ENCODE data around the gene CDC73. TPM values are rescaled to one million over a fixed set of nuclear protein-coding genes. Genes with fewer than 3 reads are reported as not detected.
A peak's percentile ranks its signal among the peaks of the same experiment; 100 is the strongest.

CDC73 gene
- total and polyA plus RNA-seq, 9 of the 15 experiments (the other 6 are each of a cell fraction or from before 2014, with no cell fraction given) = 19.0 to 61.7 (median 30.1) TPM

GRCh38 chr1:193242000-193242399, 120.2 kb downstream of the CDC73 start (continued):
- TF ChIP-seq E2F5 (CRISPR knock-in tag; IDR thresholded peaks at IDR 0.05) = no peak

GRCh38 chr1:193249187-193249586, 127.4 kb downstream of the CDC73 start:
- WGBS (ENCODE audit: insufficient coverage, low coverage, missing lambda C conversion rate) = 94% methylated on average over 7 of the region's 7 CpGs
- no TSS peak for BruUV-seq (replicated peaks)
- TF ChIP-seq NFIX (CRISPR knock-in tag; IDR thresholded peaks at IDR 0.05; ENCODE audit: low read depth) (0 out of 2 replicates have a peak, but pooled peaks have one; percentile 23), ZNF707 (CRISPR knock-in tag; conservative IDR thresholded peaks at IDR 0.05) (peak; percentile 49; the same call in 1 of the 2 replicates), ZNF277 (CRISPR knock-in tag; IDR thresholded peaks at IDR 0.05; ENCODE audit: borderline replicate concordance) (peak; percentile 94), CHAMP1 (IDR thresholded peaks at IDR 0.05) (no peak), PTBP1 (IDR thresholded peaks at IDR 0.05; ENCODE audit: low read depth, low read length) (no peak), MTF1 (CRISPR knock-in tag; IDR thresholded peaks at IDR 0.05; ENCODE audit: borderline replicate concordance) (peak; percentile 63; the same call in 1 of the 2 replicates)

More at GRCh38 chr1:193249187-193249586, 127.4 kb downstream of the CDC73 start:
- FAIRE-seq (no peak), ATAC-seq (no peak), DNase-seq (ENCODE audit: extremely low read depth in 1 of 4, low spot score in 3 of 4) (no peak)
- no peaks in the 10 kb centered on the region for H3K9me1 ChIP-seq (ENCODE audit: control insufficient read depth, insufficient read depth, low read length)
- no peaks in the 10 kb centered on the region for H3K4me1 ChIP-seq (replicated peaks in 1 of 2; ENCODE audit: control insufficient read depth in 2 of 2, insufficient read depth in 2 of 2, low read length in 2 of 2)
- H2AFZ ChIP-seq (ENCODE audit: low read depth, low read length) = no peak overlapping the region
- no peaks in the 10 kb centered on the region for H4K20me1 ChIP-seq (replicated peaks; ENCODE audit: control insufficient read depth, insufficient read depth, low read length)
- ChIA-PET POLR2A (interaction anchor here (0.6 kb wide), 1 partner anchor 13 kb away, joined by 3 read pairs; no protein-coding TSS in a partner anchor), CTCF (ENCODE audit: low intra/inter-chr PET ratio) (no interaction called here)
- peaks cover 7% of the 10 kb centered on the region; the same call in 1 of the 2 replicates for H3K9me3 ChIP-seq (replicated peaks; ENCODE audit: control insufficient read depth, insufficient read depth, low read depth, low read length)
- H3K36me3 ChIP-seq (ENCODE audit: control insufficient read depth, insufficient read depth, low read length) = peaks cover 45% of the 10 kb centered on the region
- H3K4me2 ChIP-seq (ENCODE audit: insufficient read depth, low read length) = no peak overlapping the region
- no peaks in the 10 kb centered on the region for H3K27me3 ChIP-seq (ENCODE audit: control insufficient read depth in 2 of 2, insufficient read depth in 2 of 2, low read length in 2 of 2)
- H3K4me3 ChIP-seq = no peak overlapping the region
- in situ Hi-C loops (cut with MboI) (no loop called here), intact Hi-C loops (cut with micrococcal nuclease) (no loop called here)
- no peak overlapping the region for H3K27ac ChIP-seq (ENCODE audit: extremely low read depth, low read depth, low read length)
- no peak overlapping the region for H3K9ac ChIP-seq (ENCODE audit: insufficient read depth in 1 of 2, low read depth in 2 of 2, low read length in 2 of 2)
- H3K79me2 ChIP-seq (ENCODE audit: control insufficient read depth, insufficient read depth, low read length) = 0 out of 3 replicates have a peak, but pooled peaks cover under 1% of the 10 kb centered on the region
